Measurements from ENCODE around the gene PCYT1A. TPM values are rescaled to one million over a fixed set of nuclear protein-coding genes. Genes with fewer than 3 reads are reported as not detected.

The PCYT1A gene
- total RNA-seq, 1 donor from 2014 or later = 30.2 TPM

GRCh38 chr3:196193736-196194541 lies 93.6 kb downstream of the PCYT1A start:
- Mint-ChIP-seq H3K27ac (ENCODE audit: unreplicated experiment) (no peak overlapping the region), H3K4me3 (no peak overlapping the region), H3K4me1 (peaks cover 6% of the 10 kb centered on the region), H3K9me3 (no peaks in the 10 kb centered on the region), H3K27me3 (ENCODE audit: low read depth) (no peaks in the 10 kb centered on the region), H3K36me3 (ENCODE audit: low read depth) (no peaks in the 10 kb centered on the region)
- DNase-seq (ENCODE audit: low read depth, low spot score) = no peak
- no peak for TF ChIP-seq CTCF (conservative IDR thresholded peaks at IDR 0.05)

- peaks cover 6% of the 10 kb centered on the region for H3K4me1 Mint-ChIP-seq
- no peak for DNase-seq (ENCODE audit: low read depth, low spot score)
- H3K4me3 Mint-ChIP-seq = no peak overlapping the region
- H3K9me3 Mint-ChIP-seq = no peaks in the 10 kb centered on the region
- TF ChIP-seq CTCF (conservative IDR thresholded peaks at IDR 0.05) = no peak
- peak overlapping the region; percentile 71 for H3K27ac Mint-ChIP-seq (ENCODE audit: unreplicated experiment)
- H3K36me3 Mint-ChIP-seq (ENCODE audit: low read depth) = no peaks in the 10 kb centered on the region
- no peaks in the 10 kb centered on the region for H3K27me3 Mint-ChIP-seq (ENCODE audit: low read depth)
These were observed 94.3 kb downstream of the PCYT1A start for GRCh38 chr3:196193133-196193735.

- Mint-ChIP-seq H3K4me3 (no peak overlapping the region), H3K27me3 (ENCODE audit: low read depth) (no peaks in the 10 kb centered on the region), H3K9me3 (no peaks in the 10 kb centered on the region), H3K27ac (ENCODE audit: unreplicated experiment) (peak overlapping the region; percentile 71), H3K36me3 (ENCODE audit: low read depth) (no peaks in the 10 kb centered on the region), H3K4me1 (peaks cover 6% of the 10 kb centered on the region)
- TF ChIP-seq CTCF (conservative IDR thresholded peaks at IDR 0.05) = no peak
- no peak for DNase-seq (ENCODE audit: low read depth, low spot score)
These were observed 94.9 kb downstream of the PCYT1A start for GRCh38 chr3:196192524-196193051.

- Mint-ChIP-seq H3K4me3 (no peak overlapping the region), H3K36me3 (ENCODE audit: low read depth) (no peaks in the 10 kb centered on the region), H3K27me3 (ENCODE audit: low read depth) (no peaks in the 10 kb centered on the region), H3K27ac (ENCODE audit: unreplicated experiment) (no peak overlapping the region), H3K9me3 (no peaks in the 10 kb centered on the region), H3K4me1 (peaks cover 8% of the 10 kb centered on the region)
- no peak for TF ChIP-seq CTCF (conservative IDR thresholded peaks at IDR 0.05)
- no peak for DNase-seq (ENCODE audit: low read depth, low spot score)
These were observed 95.4 kb downstream of the PCYT1A start for GRCh38 chr3:196192036-196192523.

GRCh38 chr3:196189566-196190347 lies 97.8 kb downstream of the PCYT1A start:
- no peak for DNase-seq (ENCODE audit: low read depth, low spot score)
- H3K27me3 Mint-ChIP-seq (ENCODE audit: low read depth) = no peaks in the 10 kb centered on the region
- TF ChIP-seq CTCF (conservative IDR thresholded peaks at IDR 0.05) = no peak
- no peak overlapping the region for H3K27ac Mint-ChIP-seq (ENCODE audit: unreplicated experiment)
- no peaks in the 10 kb centered on the region for H3K9me3 Mint-ChIP-seq
- no peaks in the 10 kb centered on the region for H3K36me3 Mint-ChIP-seq (ENCODE audit: low read depth)
- H3K4me1 Mint-ChIP-seq = peaks cover 15% of the 10 kb centered on the region
- no peak overlapping the region for H3K4me3 Mint-ChIP-seq

All from neural crest cell (in vitro differentiated cells).